DMS 273 (cell line): ENCODE results near the gene PEX14.

Source experiments
- DNase-seq: peaks from one replicate; lab custom pipeline; 2025; ENCODE audit not compliant: unreplicated experiment; lab: John Stamatoyannopoulos, UW

Gene PEX14

GRCh38 chr1:10642403-10643080 is 167.8 kb downstream of the PEX14 start:
- DNase-seq, result no peak

- no peak for DNase-seq
Measured at GRCh38 chr1:10643607-10644306, 169.0 kb downstream of the PEX14 start.

GRCh38 chr1:10644307-10645128 is 169.8 kb downstream of the PEX14 start:
- no peak for DNase-seq

- peak; percentile 63 for DNase-seq
Measured at GRCh38 chr1:10646347-10646861, 171.7 kb downstream of the PEX14 start.

- no peak for DNase-seq
Measured at GRCh38 chr1:10647414-10648170, 172.8 kb downstream of the PEX14 start.

- DNase-seq, result no peak
Measured at GRCh38 chr1:10648689-10649516, 174.2 kb downstream of the PEX14 start.

- DNase-seq, result no peak
Measured at GRCh38 chr1:10649517-10650201, 174.9 kb downstream of the PEX14 start.

- no peak for DNase-seq
Measured at GRCh38 chr1:10650556-10651388, 176.0 kb downstream of the PEX14 start.

- DNase-seq, result no peak
Measured at GRCh38 chr1:10651389-10651766, 176.6 kb downstream of the PEX14 start.

GRCh38 chr1:10651793-10652192 is 177.0 kb downstream of the PEX14 start:
- no peak for DNase-seq

GRCh38 chr1:10652626-10653025 is 177.9 kb downstream of the PEX14 start:
- no peak for DNase-seq

GRCh38 chr1:10653370-10654125 is 178.8 kb downstream of the PEX14 start:
- no peak for DNase-seq

GRCh38 chr1:10655002-10655401 is 180.3 kb downstream of the PEX14 start:
- DNase-seq, result no peak

GRCh38 chr1:10656431-10656830 is 181.7 kb downstream of the PEX14 start:
- DNase-seq, result no peak

- DNase-seq, result peak; percentile 72
Measured at GRCh38 chr1:10657088-10657847, 182.5 kb downstream of the PEX14 start.

GRCh38 chr1:10658396-10659066 is 183.8 kb downstream of the PEX14 start:
- peak; percentile 86 for DNase-seq

GRCh38 chr1:10659218-10659617 is 184.5 kb downstream of the PEX14 start:
- DNase-seq, result peak; percentile 47
